ENCODE measurements around the gene RNPEPL1.
"Not testable (repeated sequence)": the region's sequence is repeated elsewhere in the genome, so short reads cannot be mapped to it uniquely, and the experiment has no call there.

The RNPEPL1 gene

DNA sequence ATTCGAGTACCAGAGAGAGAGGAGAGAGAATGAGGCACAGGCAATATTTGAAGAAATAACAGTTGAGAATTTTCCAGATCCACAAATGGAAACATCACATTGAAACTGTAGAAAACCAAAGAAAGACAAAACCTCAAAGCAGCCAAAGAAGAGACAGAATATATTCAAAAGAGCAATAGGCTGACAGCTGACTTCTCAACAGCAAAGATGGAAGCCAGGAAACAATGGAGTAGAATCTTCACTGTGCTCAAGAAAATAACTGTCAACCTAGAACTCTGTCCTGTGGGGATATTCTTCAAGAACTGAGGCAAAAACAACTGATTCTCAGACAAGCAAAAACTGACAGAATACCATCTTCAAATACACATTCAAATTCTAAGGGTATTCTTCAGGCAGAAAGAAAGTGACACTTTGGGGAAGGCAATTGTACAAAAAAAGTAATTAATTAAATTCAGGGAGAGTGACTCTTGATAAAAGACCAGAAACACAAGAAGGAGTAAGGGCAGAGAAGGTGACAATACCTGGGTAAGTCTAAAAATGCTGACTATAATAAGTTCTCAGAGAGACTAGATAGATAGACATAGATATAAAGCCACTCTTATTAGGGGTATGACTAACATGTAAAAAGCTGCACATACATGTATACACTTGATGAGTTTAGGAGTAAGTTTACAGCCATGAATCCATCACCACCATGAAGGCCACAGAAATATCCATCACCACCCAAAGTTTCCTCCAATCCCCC lies 36.1 kb upstream of the RNPEPL1 start:
- DNase-seq: no peak

DNA sequence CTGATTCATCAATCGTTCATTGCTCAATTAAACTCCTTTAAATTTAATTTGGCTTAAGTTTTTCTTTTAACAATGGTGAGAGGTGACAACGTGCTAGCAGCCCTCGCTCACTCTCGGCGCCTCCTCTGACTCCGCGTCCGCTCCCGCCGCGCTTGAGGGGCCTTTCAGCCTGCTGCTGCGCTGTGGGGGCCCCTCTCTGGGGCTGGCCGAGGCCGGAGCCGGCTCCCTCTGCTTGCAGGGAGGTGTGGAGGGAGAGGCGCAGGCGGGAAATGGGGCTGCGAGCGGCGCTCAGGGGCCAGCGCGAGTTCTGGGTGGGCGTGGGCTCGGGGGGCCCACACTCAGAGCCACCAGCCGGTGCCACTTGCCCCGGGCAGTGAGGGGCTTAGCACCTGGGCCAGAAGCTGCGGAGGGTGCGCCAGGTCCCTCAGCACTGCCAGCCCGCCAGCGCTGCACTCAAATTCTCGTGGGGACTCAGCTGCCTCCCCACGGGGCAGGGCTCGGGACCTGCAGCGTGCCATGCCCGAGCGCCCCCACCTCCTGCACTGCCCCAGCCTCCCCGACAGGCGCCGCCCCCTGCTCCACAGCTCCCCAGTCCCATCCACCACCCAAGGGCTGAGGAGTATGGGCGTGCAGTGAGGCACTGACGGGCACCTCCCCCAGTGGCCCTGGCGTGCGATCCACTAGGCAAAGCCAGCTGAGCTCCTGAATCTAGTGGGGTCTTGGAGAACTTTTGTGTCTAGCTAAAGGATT lies 30.1 kb upstream of the RNPEPL1 start:
- no peak for DNase-seq

GRCh38 chr2:240539101-240539500 lies 29.2 kb upstream of the RNPEPL1 start:
- DNase-seq: not testable (repeated sequence)

GRCh38 chr2:240539906-240540305 lies 28.4 kb upstream of the RNPEPL1 start:
- no peak for DNase-seq

DNA sequence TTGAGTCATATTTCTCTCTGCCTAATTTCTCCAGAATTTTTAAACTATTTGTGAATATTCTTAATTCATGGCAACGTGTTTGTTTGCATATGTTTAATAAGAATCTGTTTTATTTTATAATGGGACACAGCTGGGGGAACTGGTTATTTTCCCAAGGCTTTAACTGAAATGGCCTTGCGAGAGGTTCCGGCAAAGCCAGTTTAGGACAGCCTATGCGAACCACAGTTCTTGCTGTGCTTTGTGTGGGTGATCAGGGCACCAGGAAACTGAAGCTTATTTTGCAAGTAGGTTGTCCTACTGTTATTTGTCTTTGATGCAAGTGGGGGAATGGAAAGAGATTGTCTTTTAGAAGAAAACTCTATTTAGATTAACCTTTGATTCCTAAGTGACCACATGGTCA lies 17.0 kb upstream of the RNPEPL1 start:
- DNase-seq: no peak

DNA sequence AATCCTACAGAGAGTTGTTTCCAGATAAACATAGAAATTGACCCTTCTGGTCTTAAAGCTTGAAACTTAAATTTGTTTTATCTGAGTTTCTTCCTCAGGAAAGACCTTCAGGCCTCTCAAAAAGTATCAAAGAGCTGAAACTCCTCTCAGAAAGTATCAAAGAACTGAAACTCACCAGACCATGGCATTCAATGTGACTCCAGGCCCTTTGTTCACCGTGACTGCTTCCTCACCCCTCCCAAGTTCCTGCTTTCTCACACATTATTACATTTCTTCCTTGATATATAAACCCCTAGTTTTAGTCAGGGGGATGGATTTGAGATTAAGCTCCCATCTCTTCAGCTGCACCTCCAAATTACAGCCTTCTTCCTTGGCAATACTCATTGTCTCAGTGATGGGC lies 16.5 kb upstream of the RNPEPL1 start:
- no peak for DNase-seq

DNA sequence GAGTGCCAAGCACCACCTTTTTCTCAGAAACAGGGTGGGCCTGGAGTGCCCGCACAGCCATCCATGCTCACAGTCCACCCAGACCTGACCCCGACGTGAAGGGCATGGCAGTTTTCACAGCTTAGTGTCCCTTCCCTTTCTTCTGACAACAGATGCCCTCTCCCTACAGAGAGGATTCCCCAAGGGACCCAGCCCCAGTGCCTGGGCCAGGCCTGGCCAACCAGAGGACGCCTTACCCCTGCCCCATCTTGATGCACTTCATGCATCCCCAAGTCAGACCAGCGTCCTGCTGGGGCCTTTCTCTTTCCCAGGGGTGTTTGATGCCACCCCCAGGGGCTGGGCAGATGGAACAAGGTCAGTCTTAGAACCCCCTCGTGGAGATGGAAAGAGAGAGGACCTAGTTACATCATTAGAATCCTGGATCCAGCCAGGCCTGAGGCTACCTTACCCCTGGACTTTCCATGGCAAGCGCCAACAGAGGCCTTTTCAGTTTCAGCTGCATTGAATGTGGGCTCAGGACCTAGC lies 14.3 kb upstream of the RNPEPL1 start:
- DNase-seq: no peak

DNA sequence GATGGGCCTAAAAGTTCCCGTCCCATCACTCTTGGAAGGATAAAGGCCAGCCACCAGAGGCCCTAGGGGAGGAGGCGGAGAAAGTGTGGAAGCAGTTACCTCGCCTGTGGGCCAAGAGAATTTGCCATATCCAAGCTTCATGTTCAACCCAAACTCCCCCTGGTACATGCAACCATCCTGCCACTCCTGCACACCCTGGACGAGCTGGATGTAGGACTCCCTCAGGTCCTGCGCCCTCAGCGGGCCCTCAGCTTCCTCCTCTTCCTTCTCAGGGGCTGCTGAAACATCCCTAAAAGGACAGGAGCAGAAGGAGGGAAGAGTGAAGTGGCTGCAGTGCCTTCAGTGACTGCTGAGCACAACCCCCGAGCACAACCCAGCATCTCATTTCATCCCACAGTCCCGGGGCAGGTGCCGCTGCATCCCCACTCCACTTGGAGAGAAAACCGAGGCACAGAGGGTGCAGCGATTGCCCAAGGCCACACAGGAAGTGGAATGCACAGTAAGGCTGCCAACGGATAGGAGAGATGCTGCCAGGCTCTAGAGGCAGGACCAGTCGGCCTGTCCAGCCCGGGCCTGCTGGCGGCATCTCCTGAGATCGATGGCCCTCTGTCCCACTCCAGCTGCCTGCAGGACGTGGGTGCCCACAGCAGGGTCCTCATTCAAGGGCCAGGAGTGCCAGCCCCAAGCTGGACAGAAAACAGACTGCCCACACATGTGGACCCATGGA lies 13.4 kb upstream of the RNPEPL1 start:
- DNase-seq: no peak

- no peak for DNase-seq
Observed at GRCh38 chr2:240555541-240556250, 12.6 kb upstream of the RNPEPL1 start.

DNA sequence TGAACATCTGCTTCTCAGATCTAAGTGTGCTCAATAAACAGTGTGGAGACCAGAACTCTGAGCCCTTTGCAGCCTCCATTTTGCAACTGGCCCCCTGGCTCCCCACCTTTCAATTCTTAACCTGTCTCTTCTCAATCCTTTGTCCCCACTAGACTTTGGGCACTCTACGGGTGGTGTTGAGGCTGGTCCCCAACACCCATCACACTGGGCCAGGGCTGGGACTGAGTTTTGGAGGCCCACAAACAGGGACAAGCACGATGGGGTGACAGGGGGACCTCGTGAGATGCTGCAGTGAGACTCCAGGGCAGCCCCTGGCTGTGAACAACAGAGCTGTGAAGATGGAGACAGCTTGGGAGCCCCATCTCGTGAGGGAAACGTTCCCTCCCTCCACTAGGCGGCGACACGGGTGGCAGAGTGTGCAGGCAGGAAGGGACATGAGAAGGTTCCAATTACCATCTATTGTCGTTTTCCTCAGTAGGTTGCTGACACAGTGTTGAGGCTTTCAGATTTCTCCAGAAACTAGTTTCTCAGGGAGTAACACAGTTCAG lies 11.7 kb upstream of the RNPEPL1 start:
- no peak for DNase-seq

DNA sequence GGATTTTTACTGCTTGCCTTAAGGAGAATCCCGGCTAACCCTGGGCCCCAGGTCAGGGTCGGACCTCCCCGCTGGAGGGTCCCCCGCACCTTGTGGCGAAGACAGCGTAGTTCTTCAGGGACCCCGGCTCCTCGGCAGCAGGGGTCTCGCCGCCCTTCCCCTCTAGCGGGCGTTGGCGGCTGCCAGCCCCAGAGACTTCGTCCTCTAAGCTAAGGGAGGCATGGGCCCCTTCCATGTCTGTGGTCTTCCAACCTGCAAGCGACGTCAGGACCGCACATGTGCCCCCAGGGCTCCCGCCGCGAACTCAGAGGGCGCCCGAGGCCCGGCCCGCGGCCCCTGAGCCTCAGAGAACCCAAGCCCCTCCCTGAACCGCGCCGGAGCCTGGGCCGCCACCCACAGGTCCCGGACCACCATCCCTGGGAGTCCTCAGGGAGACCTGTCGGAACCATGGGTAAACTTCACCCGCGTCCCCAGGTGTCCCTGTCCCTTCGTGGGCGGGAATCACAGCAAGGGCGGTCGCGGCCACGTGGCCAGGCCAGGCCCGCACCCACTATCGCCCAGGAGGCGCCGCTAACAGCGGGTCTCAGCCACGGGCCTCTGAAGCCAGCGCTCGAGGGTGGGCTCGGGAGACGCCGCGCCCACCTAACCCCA lies 11.1 kb upstream of the RNPEPL1 start:
- peak; percentile 68 for DNase-seq

DNA sequence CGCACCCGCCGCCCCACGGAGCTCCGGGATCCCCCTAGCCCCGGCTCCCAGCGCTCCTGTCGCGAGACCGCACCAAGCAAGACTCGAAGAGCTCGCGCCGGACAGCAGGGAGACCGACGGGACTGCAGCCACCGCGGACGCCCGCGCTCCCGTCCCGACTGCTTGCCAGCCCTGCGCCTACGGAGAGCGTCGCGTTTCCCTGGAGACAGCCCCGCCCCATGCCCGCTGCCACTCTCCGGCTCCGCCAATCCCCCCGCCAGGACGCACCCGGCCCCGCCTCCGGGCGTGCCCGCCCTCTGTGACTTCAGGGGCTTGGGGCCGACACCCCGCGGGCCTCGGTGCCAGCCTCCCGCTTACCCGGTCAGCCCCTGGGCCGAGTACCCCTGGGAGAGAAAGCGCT lies 10.5 kb upstream of the RNPEPL1 start, which contains the start of gene ANKMY1:
TSS of gene ANKMY1 (minus strand) at position 181 of the 400 bp plus-strand sequence. CDS start 653 bp downstream, outside the sequence.
- DNase-seq: peak; percentile 55

- no peak for DNase-seq
Observed at GRCh38 chr2:240558236-240558761, 10.0 kb upstream of the RNPEPL1 start.

DNA sequence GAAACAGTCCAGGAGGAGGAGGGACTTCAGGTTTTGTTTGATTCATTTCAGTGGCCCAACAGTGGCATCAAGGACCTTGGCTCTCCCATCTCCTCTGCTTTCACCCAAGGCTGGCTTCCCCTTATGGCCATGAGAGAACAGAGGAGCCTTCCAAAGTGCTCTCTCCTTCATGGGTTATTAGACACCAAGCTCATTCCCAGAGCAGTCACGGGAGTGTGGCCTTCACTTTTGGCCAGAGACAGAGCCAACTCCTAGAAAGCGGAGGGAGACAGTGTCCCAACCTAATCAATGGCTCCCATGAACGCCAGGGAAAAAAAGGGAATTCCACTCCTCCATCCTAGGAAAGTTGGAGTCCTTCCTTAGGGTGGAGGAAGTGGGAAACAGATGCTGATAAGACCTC lies 9.0 kb upstream of the RNPEPL1 start:
- no peak for DNase-seq

DNA sequence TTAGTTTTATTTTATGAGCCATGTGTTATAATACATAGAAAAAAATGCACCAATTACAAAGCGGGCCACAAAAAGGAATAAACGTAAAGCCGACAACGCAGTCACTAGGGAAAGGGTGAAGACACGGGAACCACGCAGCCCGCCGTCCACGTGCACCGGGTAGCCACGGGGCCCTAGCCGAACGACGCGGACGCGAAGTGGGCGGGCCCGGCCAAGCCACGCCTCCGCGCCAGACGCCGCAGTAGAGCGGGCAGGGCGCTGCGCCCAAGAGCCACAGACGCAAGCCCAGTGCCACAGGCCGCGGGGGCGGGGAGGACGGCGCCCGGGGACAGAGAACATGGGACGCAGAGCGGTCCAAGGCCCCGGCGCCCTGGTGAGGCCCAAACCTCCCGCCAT lies 8.2 kb upstream of the RNPEPL1 start, which contains the start of gene DUSP28:
TSS of gene DUSP28 (plus strand) at position 274 of the 396 bp plus-strand sequence. CDS start 328 bp downstream, outside the sequence.
- DNase-seq: no peak

DNA sequence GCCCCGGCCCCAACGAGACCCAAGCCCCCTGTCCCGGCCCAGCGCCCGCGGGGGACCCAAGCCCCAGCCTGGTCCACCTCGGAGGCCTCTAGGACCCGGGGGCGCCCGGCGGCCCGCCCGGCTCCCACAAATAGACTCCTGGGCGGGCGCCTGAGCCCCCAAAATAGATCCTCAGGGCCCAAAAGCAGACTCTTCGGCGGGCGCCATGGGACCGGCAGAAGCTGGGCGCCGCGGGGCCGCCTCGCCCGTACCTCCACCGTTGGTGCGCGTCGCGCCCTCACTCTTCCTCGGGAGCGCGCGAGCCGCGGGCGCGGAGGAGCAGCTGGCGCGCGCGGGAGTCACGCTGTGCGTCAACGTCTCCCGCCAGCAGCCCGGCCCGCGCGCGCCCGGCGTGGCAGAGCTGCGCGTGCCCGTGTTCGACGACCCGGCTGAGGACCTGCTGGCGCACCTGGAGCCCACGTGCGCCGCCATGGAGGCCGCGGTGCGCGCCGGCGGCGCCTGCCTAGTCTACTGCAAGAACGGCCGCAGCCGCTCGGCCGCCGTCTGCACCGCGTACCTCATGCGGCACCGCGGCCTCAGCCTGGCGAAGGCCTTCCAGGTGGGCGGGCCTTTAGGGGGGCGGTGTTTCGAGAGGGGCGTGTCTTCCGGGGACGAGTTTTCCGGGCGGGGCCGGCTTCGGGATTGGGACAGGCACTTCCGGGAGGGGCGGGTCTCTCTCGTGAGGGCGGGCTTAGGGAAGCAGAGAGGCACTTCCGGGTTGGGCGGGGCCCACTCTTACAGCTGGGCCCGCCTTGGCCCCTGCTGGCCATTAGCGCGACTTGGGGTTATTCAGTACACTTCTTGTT lies 7.6 kb upstream of the RNPEPL1 start:
- peak; percentile 100 for DNase-seq

- no peak for DNase-seq
Observed at GRCh38 chr2:240561325-240561971, 6.8 kb upstream of the RNPEPL1 start.

GRCh38 chr2:240563231-240563630 lies 5.1 kb upstream of the RNPEPL1 start:
- DNase-seq: not testable (repeated sequence)

GRCh38 chr2:240563951-240564560 lies 4.2 kb upstream of the RNPEPL1 start:
- no peak for DNase-seq

Data from right kidney (tissue), 1 donor.